Psoas muscle (tissue), 8 donors: Measurements from ENCODE around the gene GPRIN3. TPM values are rescaled to one million over a fixed set of nuclear protein-coding genes. Genes with fewer than 3 reads are reported as not detected.

Experiments
- ATAC-seq, 4 donors: fragments of 200-7000 bp; cut with Tn5 transposase; one replicate each; pipeline ENCODE4 v1.9.1; 2020; ENCODE audit warnings: moderate library complexity in 3 of 4, mild to moderate bottlenecking in 2 of 4
- DNase-seq, 2 donors: peaks; one replicate each; pipeline ENCODE4 v3.0.0-alpha.2; 2020
- H3K27ac ChIP-seq: fragments of 200-600 bp; one replicate; pipeline ENCODE4 v1.8.0; 2022
- H3K27me3 ChIP-seq, 3 donors: fragments of 200-600 bp in 1 of 3; one replicate each; pipeline versions ENCODE4 v1.6.1 to v1.8.0; 2013 to 2022; ENCODE audit warnings: low read length in 2 of 3, mild to moderate bottlenecking in 2 of 3, moderate library complexity in 1 of 3; ENCODE audit not compliant: insufficient read depth in 3 of 3
- H3K36me3 ChIP-seq, 2 donors: fragments of 200-600 bp in 1 of 2; one replicate each; pipeline versions ENCODE4 v1.6.1 to v1.8.0; 2013 to 2022; ENCODE audit warnings: low read depth in 1 of 2, mild to moderate bottlenecking in 1 of 2, moderate library complexity in 1 of 2; ENCODE audit not compliant: insufficient read depth in 1 of 2
- H3K4me1 ChIP-seq: fragments of 200-600 bp; one replicate; pipeline ENCODE4 v1.8.0; 2022
- H3K4me3 ChIP-seq: fragments of 200-600 bp; one replicate; pipeline ENCODE4 v1.8.0; 2022; ENCODE audit warnings: mild to moderate bottlenecking
- H3K9me3 ChIP-seq: fragments of 200-600 bp; one replicate; pipeline ENCODE4 v1.8.0; 2022
- CTCF ChIP-seq: fragments of 200-600 bp; IDR thresholded peaks from one replicate; pipeline ENCODE4 v1.8.0; 2022; ENCODE audit warnings: antibody characterized with exemption
- WGBS, 3 donors: extraction: QIAGEN DNeasy Blood & Tissue Kit; methylation state at CpG; one replicate each; pipeline versions ENCODE4 v1.1.6 to v1.1.7; 2013; 5-methylcytosine and 5-hydroxymethylcytosine counted together
- intact Hi-C, 2 donors: fragments of 100-400 bp; cut with DNase I; formaldehyde crosslinking; loops; one replicate each; pipeline versions ENCODE4 v1.11.0 to v1.14.2; 2022
- long read RNA-seq, 2 donors: library from polyadenylated mRNA; unstranded; transcript quantifications; one replicate each; pipeline ENCODE4 v2.0.0, GENCODE V29; 2021
- polyA plus RNA-seq, 3 donors: library from polyadenylated mRNA; stranded (reverse); fragments of 200-250 nt; gene quantifications; one replicate each; pipeline ENCODE4 v1.2.3, GENCODE V29; 2013
- total RNA-seq, 4 donors: library from RNA; stranded (reverse); fragmentation: NEBNext Ultra II Directional in 2 of 4; extraction: Animal tissue kit (Norgen Biotek cat#: 25700) in 2 of 4; gene quantifications; one replicate each; pipeline versions ENCODE4 v1.2.1 to v1.2.4, GENCODE V29; 2021 to 2023
- donor health status: healthy with polysubstance abuse.
- donor health status: DM: no; HTN: no; CAD: no; lungs with moderate emphysema.
- donor health status: Bipolar disorder and iron deficiency.
- donor health status: healthy.
- donor health status: DM: yes; HTN: yes; CAD: no.
- donor health status: DM: no; HTN: no; CAD: no.
- donor health status: DM: no; HTN: no; CAD: no.
- donor health status: DM: yes; HTN: yes; CAD: no.

Gene GPRIN3
- total RNA-seq (1 to 10 TPM; 1.2 to 3.0 (median 1.5) TPM), polyA plus RNA-seq (under 1 TPM; 0.30 to 0.58 (median 0.49) TPM)
- long read RNA-seq, donor 1, full-length matches to known transcripts, result 1 of 1 reads
- long read RNA-seq, donor 1, partial matches to known transcripts, result 0 of 1 reads
- long read RNA-seq, donor 1, other reads (novel, unspliced or antisense), result 0 of 1 reads
- long read RNA-seq, donor 2, full-length matches to known transcripts, result 1 of 1 reads
- long read RNA-seq, donor 2, partial matches to known transcripts, result 0 of 1 reads
- long read RNA-seq, donor 2, other reads (novel, unspliced or antisense), result 0 of 1 reads

- no peaks in the 10 kb centered on the region for H3K36me3 ChIP-seq
- intact Hi-C loops, result no loop called here
- no peak for TF ChIP-seq CTCF
- H3K4me3 ChIP-seq, result peak within 1 kb of the TSS; percentile 68
- ATAC-seq, result peak in 3 of 4 donors; percentile 28 to 48 (median 38)
- H3K9me3 ChIP-seq, result no peaks in the 10 kb centered on the region
- peak; percentile 42 to 63 for DNase-seq
- peaks cover 0 to 26% (median 4%) of the 10 kb centered on the region in 3 donors for H3K27me3 ChIP-seq
- 1% methylated on average over 59 to 67 of the region's 67 CpGs for WGBS, 3 donors
- H3K27ac ChIP-seq, result peak within 1 kb of the TSS; percentile 36
- no peaks in the 10 kb centered on the region for H3K4me1 ChIP-seq
These were observed at the start of gene GPRIN3 for GRCh38 chr4:89307446-89308160. TSS of gene GPRIN3 (minus strand) at chr4:89307800. CDS start at chr4:89250110, 57,690 bp downstream.

- DNase-seq (no peak), ATAC-seq (no peak)
These were observed 49.7 kb upstream of the GPRIN3 start for GRCh38 chr4:89357340-89357739.

GRCh38 chr4:89356086-89356485 is 48.5 kb upstream of the GPRIN3 start:
- no peaks in the 10 kb centered on the region for H3K36me3 ChIP-seq
- DNase-seq, result no peak
- no peaks in the 10 kb centered on the region for H3K27me3 ChIP-seq
- no peak overlapping the region for H3K4me3 ChIP-seq
- WGBS, 3 donors, result 80 to 87% (median 86%) methylated on average over 1 of the region's 1 CpG
- TF ChIP-seq CTCF, result no peak
- no peaks in the 10 kb centered on the region for H3K4me1 ChIP-seq
- intact Hi-C loops, result no loop called here
- H3K27ac ChIP-seq, result no peak overlapping the region
- H3K9me3 ChIP-seq, result no peaks in the 10 kb centered on the region
- no peak for ATAC-seq

More at GRCh38 chr4:89357340-89357739, 49.7 kb upstream of the GPRIN3 start:
- no peaks in the 10 kb centered on the region for H3K36me3 ChIP-seq
- no peaks in the 10 kb centered on the region for H3K9me3 ChIP-seq
- TF ChIP-seq CTCF, result no peak
- no peak overlapping the region for H3K4me3 ChIP-seq
- H3K4me1 ChIP-seq, result no peaks in the 10 kb centered on the region
- H3K27me3 ChIP-seq, result no peaks in the 10 kb centered on the region
- WGBS, 3 donors, result 68 to 79% (median 76%) methylated on average over 3 of the region's 3 CpGs
- H3K27ac ChIP-seq, result no peak overlapping the region
- intact Hi-C loops, result no loop called here

GRCh38 chr4:89353514-89353913 is 45.9 kb upstream of the GPRIN3 start:
- Histone ChIP-seq H3K9me3 (no peaks in the 10 kb centered on the region), H3K27ac (no peak overlapping the region), H3K4me1 (no peaks in the 10 kb centered on the region), H3K36me3 (no peaks in the 10 kb centered on the region), H3K4me3 (no peak overlapping the region), H3K27me3 (no peaks in the 10 kb centered on the region)
- intact Hi-C loops, result no loop called here
- ATAC-seq, result no peak
- DNase-seq, result no peak
- WGBS, 3 donors, result 94 to 95% (median 95%) methylated on average over 3 of the region's 3 CpGs
- no peak for TF ChIP-seq CTCF
